ENCODE measurements around the gene CNTN5. TPM values are rescaled to one million over a fixed set of nuclear protein-coding genes. Genes with fewer than 3 reads are reported as not detected.

Gene CNTN5
- total RNA-seq, 2 experiments from 2014 or later: not detected

GRCh38 chr11:99632969-99633368 lies 612.2 kb downstream of the CNTN5 start:
- Histone ChIP-seq H3K27ac (ENCODE audit: low read depth in 1 of 2, low read length in 2 of 2) (no peak overlapping the region), H3K4me3 (ENCODE audit: low read length) (no peak overlapping the region), H3K4me1 (ENCODE audit: insufficient read depth, low read length) (no peaks in the 10 kb centered on the region), H3K27me3 (ENCODE audit: control insufficient read depth in 1 of 2, insufficient read depth in 2 of 2, low read length in 2 of 2) (no peaks in the 10 kb centered on the region), H3K9me3 (ENCODE audit: control insufficient read depth in 1 of 2, insufficient read depth in 1 of 2, low read length in 2 of 2) (no peaks in the 10 kb centered on the region), H3K36me3 (ENCODE audit: insufficient read depth, low read length) (no peaks in the 10 kb centered on the region)
- Mint-ChIP-seq H3K36me3 (ENCODE audit: low read depth) (no peaks in the 10 kb centered on the region), H3K27me3 (no peaks in the 10 kb centered on the region), H3K4me3 (no peak overlapping the region), H3K4me1 (ENCODE audit: low read depth) (no peaks in the 10 kb centered on the region), H3K9me3 (no peaks in the 10 kb centered on the region), H3K27ac (no peak overlapping the region)
- POLR2A ChIA-PET: no interaction called here
- intact Hi-C loops (cut with DNase I, micrococcal nuclease): no loop called here
- CTCF ChIA-PET: no interaction called here
- ATAC-seq (ENCODE audit: poor library complexity) (no peak), DNase-seq (no peak)
- TF ChIP-seq, protein P1, sequence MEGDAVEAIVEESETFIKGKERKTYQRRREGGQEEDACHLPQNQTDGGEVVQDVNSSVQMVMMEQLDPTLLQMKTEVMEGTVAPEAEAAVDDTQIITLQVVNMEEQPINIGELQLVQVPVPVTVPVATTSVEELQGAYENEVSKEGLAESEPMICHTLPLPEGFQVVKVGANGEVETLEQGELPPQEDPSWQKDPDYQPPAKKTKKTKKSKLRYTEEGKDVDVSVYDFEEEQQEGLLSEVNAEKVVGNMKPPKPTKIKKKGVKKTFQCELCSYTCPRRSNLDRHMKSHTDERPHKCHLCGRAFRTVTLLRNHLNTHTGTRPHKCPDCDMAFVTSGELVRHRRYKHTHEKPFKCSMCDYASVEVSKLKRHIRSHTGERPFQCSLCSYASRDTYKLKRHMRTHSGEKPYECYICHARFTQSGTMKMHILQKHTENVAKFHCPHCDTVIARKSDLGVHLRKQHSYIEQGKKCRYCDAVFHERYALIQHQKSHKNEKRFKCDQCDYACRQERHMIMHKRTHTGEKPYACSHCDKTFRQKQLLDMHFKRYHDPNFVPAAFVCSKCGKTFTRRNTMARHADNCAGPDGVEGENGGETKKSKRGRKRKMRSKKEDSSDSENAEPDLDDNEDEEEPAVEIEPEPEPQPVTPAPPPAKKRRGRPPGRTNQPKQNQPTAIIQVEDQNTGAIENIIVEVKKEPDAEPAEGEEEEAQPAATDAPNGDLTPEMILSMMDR (IDR thresholded peaks at IDR 0.05): no peak

DNA sequence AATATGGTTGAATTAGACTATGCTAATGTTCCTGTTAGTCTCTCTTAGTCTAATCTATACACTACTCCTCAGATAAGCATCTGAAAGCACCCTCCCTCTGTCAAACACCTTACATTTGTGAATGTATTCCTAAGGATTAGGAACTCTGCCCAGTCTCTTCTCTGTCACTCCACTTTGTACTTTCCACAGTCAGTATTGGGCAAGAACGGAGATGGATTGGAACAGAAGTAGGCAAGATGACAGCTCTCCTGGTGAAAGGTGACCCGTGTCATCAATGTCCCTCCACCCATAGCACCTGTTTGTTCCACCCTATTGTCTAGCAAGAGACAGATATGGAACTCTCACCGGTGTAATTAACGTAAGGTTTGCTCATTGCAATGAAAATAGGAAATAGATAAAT lies 613.8 kb downstream of the CNTN5 start:
- Mint-ChIP-seq H3K4me3 (no peak overlapping the region), H3K36me3 (ENCODE audit: low read depth) (no peaks in the 10 kb centered on the region)
- TF ChIP-seq, protein P1 (IDR thresholded peaks at IDR 0.05): no peak

GRCh38 chr11:99638073-99638553 lies 617.4 kb downstream of the CNTN5 start:
- Mint-ChIP-seq H3K27me3 (no peaks in the 10 kb centered on the region), H3K4me3 (no peak overlapping the region), H3K36me3 (ENCODE audit: low read depth) (no peaks in the 10 kb centered on the region), H3K27ac (no peak overlapping the region), H3K4me1 (ENCODE audit: low read depth) (no peaks in the 10 kb centered on the region), H3K9me3 (peaks cover 12% of the 10 kb centered on the region)
- CTCF ChIA-PET: no interaction called here
- no peak overlapping the region for H3K4me3 ChIP-seq (ENCODE audit: low read length)
- no peaks in the 10 kb centered on the region for H3K36me3 ChIP-seq (ENCODE audit: insufficient read depth, low read length)
- H3K9me3 ChIP-seq (ENCODE audit: control insufficient read depth in 1 of 2, insufficient read depth in 1 of 2, low read length in 2 of 2): peaks cover 0 to 3% of the 10 kb centered on the region in 2 experiments
- TF ChIP-seq, protein P1 (IDR thresholded peaks at IDR 0.05): no peak
- intact Hi-C loops (cut with DNase I, micrococcal nuclease): no loop called here
- no peak overlapping the region for H3K27ac ChIP-seq (ENCODE audit: low read depth in 1 of 2, low read length in 2 of 2)
- ATAC-seq (ENCODE audit: poor library complexity) (no peak), DNase-seq (no peak)
- no peaks in the 10 kb centered on the region for H3K4me1 ChIP-seq (ENCODE audit: insufficient read depth, low read length)
- POLR2A ChIA-PET: no interaction called here
- no peaks in the 10 kb centered on the region for H3K27me3 ChIP-seq (ENCODE audit: control insufficient read depth in 1 of 2, insufficient read depth in 2 of 2, low read length in 2 of 2)

More for the DNA sequence above, 613.8 kb downstream of the CNTN5 start:
- ATAC-seq (ENCODE audit: poor library complexity) (no peak), DNase-seq (no peak)
- ChIA-PET POLR2A (no interaction called here), CTCF (no interaction called here)
- Mint-ChIP-seq H3K4me1 (ENCODE audit: low read depth) (no peaks in the 10 kb centered on the region), H3K9me3 (no peaks in the 10 kb centered on the region), H3K27ac (no peak overlapping the region), H3K27me3 (no peaks in the 10 kb centered on the region)
- intact Hi-C loops (cut with DNase I, micrococcal nuclease): no loop called here
- Histone ChIP-seq H3K27me3 (ENCODE audit: control insufficient read depth in 1 of 2, insufficient read depth in 2 of 2, low read length in 2 of 2) (no peaks in the 10 kb centered on the region), H3K36me3 (ENCODE audit: insufficient read depth, low read length) (no peaks in the 10 kb centered on the region), H3K27ac (ENCODE audit: low read depth in 1 of 2, low read length in 2 of 2) (no peak overlapping the region), H3K4me3 (ENCODE audit: low read length) (no peak overlapping the region), H3K4me1 (ENCODE audit: insufficient read depth, low read length) (no peaks in the 10 kb centered on the region), H3K9me3 (ENCODE audit: control insufficient read depth in 1 of 2, insufficient read depth in 1 of 2, low read length in 2 of 2) (peaks cover 0 to 3% of the 10 kb centered on the region in 2 experiments)

Data from CD4-positive, alpha-beta T cell (primary cell).